Tibial nerve (tissue), 4 donors: ENCODE measurements around the gene SLC25A43. TPM values are rescaled to one million over a fixed set of nuclear protein-coding genes. Genes with fewer than 3 reads are reported as not detected.
"Not testable (repeated sequence)": the region's sequence is repeated elsewhere in the genome, so short reads cannot be mapped to it uniquely, and the experiment has no call there.

Source experiments
- DNase-seq, 2 donors: peaks; one replicate each; pipeline ENCODE4 v3.0.0-alpha.2; 2019; ENCODE audit warnings: low spot score in 2 of 2
- H3K27ac ChIP-seq, 4 donors: fragments of 200-600 bp; sonication (generic) in 3 of 4; one replicate each; pipeline ENCODE4 v1.5.1; 2017 to 2019; ENCODE audit warnings: mild to moderate bottlenecking in 1 of 4
- H3K27me3 ChIP-seq, 2 donors: fragments of 200-600 bp; sonication (generic) in 1 of 2; one replicate each; pipeline versions ENCODE4 v1.5.1 to v1.6.0; 2017 to 2019
- H3K36me3 ChIP-seq, 3 donors: fragments of 200-600 bp; sonication (generic); one replicate each; pipeline ENCODE4 v1.5.1; 2018 to 2019
- H3K4me1 ChIP-seq, 4 donors: fragments of 200-600 bp; sonication (generic) in 3 of 4; one replicate each; pipeline ENCODE4 v1.5.1; 2017 to 2019
- H3K4me3 ChIP-seq, 4 donors: fragments of 200-600 bp; sonication (generic) in 3 of 4; one replicate each; pipeline ENCODE4 v1.5.1; 2017 to 2019; ENCODE audit warnings: mild to moderate bottlenecking in 1 of 4, moderate library complexity in 1 of 4
- H3K9me3 ChIP-seq, 4 donors: fragments of 200-600 bp; sonication (generic) in 3 of 4; one replicate each; pipeline ENCODE4 v1.5.1; 2017 to 2019
- EP300 ChIP-seq, 2 donors: sonication (generic); formaldehyde crosslinking; IDR thresholded peaks; one replicate each; pipeline ENCODE4 v1.6.1; 2017; ENCODE audit warnings: antibody characterized with exemption in 2 of 2, mild to moderate bottlenecking in 1 of 2
- POLR2A ChIP-seq, 2 donors: fragments of 450-650 bp; IDR thresholded peaks; one replicate each; pipeline ENCODE4 v1.6.1; 2017; ENCODE audit warnings: antibody characterized with exemption in 2 of 2, mild to moderate bottlenecking in 2 of 2, moderate library complexity in 2 of 2
- WGBS, 2 donors: methylation state at CpG; one replicate each; pipeline ENCODE4 v1.1.5; 2018; 5-methylcytosine and 5-hydroxymethylcytosine counted together
- total RNA-seq, 4 donors: library from RNA; depleted of rRNA; stranded (reverse); fragments of >200 nt; gene quantifications; one replicate each; pipeline ENCODE4 v1.1.0, GENCODE V29; 2016
- TF ChIP-seq, protein P1 (sequence below), 5 experiments: fragments of 200-600 bp in 3 of 5; fragments of 450-650 bp in 2 of 5; sonication (generic) in 3 of 5; IDR thresholded peaks; one replicate each; pipeline ENCODE4 v1.5.1; 2016 to 2019; ENCODE audit warnings: antibody characterized with exemption in 5 of 5, mild to moderate bottlenecking in 3 of 5, moderate library complexity in 2 of 5

Gene SLC25A43
- total RNA-seq, 4 donors from 2014 or later = 37.8 to 46.8 (median 45.5) TPM

DNA sequence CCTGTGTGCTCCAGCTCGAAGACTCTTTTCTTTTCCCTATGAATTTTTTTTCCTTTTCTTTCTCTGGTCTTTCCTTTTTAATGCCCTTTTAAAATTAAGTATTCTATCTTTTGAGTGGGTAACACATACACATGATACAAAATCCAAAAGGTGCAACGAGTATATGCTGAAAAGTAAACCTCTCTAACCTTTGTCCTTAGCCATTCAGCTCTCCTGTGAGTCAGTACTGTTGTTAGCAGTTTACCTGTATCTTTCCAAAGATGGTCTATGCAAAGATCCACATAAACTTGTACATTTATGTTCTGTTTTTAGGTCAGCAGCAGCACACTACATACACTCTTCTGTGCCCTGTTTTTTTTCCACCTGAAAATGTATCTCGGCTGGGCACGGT lies 28.7 kb downstream of the SLC25A43 start:
- no peak overlapping the region for H3K4me3 ChIP-seq
- peaks cover 0 to 6% (median 0%) of the 10 kb centered on the region in 4 donors for H3K4me1 ChIP-seq
- H3K36me3 ChIP-seq = peaks cover 0 to 6% (median 0%) of the 10 kb centered on the region in 3 donors
- H3K27me3 ChIP-seq = no peaks in the 10 kb centered on the region
- DNase-seq = no peak
- H3K9me3 ChIP-seq = no peaks in the 10 kb centered on the region
- H3K27ac ChIP-seq = no peak overlapping the region
- TF ChIP-seq EP300 (IDR thresholded peaks at IDR 0.05) (no peak), POLR2A (IDR thresholded peaks at IDR 0.05) (no peak)
- TF ChIP-seq, protein P1, sequence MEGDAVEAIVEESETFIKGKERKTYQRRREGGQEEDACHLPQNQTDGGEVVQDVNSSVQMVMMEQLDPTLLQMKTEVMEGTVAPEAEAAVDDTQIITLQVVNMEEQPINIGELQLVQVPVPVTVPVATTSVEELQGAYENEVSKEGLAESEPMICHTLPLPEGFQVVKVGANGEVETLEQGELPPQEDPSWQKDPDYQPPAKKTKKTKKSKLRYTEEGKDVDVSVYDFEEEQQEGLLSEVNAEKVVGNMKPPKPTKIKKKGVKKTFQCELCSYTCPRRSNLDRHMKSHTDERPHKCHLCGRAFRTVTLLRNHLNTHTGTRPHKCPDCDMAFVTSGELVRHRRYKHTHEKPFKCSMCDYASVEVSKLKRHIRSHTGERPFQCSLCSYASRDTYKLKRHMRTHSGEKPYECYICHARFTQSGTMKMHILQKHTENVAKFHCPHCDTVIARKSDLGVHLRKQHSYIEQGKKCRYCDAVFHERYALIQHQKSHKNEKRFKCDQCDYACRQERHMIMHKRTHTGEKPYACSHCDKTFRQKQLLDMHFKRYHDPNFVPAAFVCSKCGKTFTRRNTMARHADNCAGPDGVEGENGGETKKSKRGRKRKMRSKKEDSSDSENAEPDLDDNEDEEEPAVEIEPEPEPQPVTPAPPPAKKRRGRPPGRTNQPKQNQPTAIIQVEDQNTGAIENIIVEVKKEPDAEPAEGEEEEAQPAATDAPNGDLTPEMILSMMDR (IDR thresholded peaks at IDR 0.05) = no peak
- 67 to 81% methylated on average over 4 of the region's 4 CpGs for WGBS, 2 donors

DNA sequence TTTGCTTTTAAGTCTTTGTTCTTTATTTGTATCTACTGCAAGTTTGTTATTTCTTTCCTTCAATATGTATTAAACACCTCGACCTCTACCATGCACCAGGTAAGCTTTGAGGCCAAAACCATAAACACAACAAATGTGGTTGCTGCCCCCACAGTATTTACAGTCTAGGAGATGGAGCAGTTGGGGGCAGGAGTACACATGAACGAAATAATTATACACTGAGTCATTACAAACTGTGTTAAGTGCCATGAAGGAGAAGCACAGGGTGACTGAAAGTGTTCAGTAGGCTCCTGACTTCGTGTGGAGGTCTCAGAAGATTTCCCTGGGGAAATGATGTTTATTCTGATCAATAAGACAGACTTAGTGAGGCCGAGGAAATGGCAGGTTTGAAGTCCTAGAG lies 30.3 kb downstream of the SLC25A43 start:
- no peak for DNase-seq

DNA sequence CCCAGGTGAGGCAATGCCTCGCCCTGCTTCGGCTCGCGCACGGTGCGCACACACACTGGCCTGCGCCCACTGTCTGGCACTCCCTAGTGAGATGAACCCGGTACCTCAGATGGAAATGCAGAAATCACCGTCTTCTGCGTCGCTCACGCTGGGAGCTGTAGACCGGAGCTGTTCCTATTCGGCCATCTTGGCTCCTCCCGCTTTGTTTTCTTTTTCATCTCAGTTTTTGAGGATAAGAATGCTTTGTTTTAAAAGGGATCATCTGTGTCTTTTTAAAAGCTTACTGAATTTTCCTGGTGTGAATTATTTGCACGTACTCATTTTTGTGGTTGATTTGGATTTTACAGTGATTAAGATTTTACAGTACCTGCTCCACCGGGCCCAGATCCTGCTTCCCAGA lies 42.2 kb downstream of the SLC25A43 start:
- H3K27ac ChIP-seq, H3K4me1 ChIP-seq, H3K4me3 ChIP-seq, DNase-seq, H3K36me3 ChIP-seq, H3K9me3 ChIP-seq, H3K27me3 ChIP-seq: not testable (repeated sequence)
- WGBS, 2 donors = 77 to 97% methylated on average over 5 to 12 of the region's 17 CpGs

More for the DNA sequence above, 30.3 kb downstream of the SLC25A43 start:
- Histone ChIP-seq H3K27me3 (no peaks in the 10 kb centered on the region), H3K27ac (no peak overlapping the region), H3K4me3 (no peak overlapping the region), H3K9me3 (no peaks in the 10 kb centered on the region), H3K36me3 (peaks cover 0 to 6% (median 0%) of the 10 kb centered on the region in 3 donors), H3K4me1 (peaks cover 0 to 6% (median 0%) of the 10 kb centered on the region in 4 donors)
- TF ChIP-seq POLR2A (IDR thresholded peaks at IDR 0.05) = no peak
- 46 to 68% methylated on average over 3 to 4 of the region's 4 CpGs for WGBS, 2 donors

DNA sequence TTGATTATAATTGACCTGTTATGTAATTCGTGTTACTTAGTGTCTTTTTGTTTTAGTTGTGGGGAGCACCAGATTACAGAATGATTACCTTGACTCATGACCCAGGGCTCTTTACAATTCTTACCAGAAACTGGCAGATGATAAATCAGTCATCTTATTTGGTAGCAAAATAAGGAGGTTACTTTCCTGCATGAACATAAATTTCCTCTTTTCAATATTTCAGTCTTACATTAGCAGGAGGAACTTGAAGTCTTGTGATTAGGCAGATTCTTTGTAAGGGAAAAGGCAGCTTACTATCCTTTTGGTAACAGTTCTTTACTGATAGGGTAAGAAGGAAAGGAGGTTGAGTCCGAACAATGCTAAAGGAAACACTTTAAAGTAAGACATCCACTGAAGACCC lies 43.1 kb downstream of the SLC25A43 start:
- H3K4me3 ChIP-seq = no peak overlapping the region
- TF ChIP-seq POLR2A (IDR thresholded peaks at IDR 0.05) (no peak), EP300 (IDR thresholded peaks at IDR 0.05) (no peak)
- TF ChIP-seq, protein P1 (IDR thresholded peaks at IDR 0.05) = no peak
- H3K4me1 ChIP-seq = no peaks in the 10 kb centered on the region
- WGBS, 2 donors = 61 to 82% methylated on average over 2 of the region's 2 CpGs
- DNase-seq = no peak
- no peaks in the 10 kb centered on the region for H3K27me3 ChIP-seq
- no peaks in the 10 kb centered on the region for H3K9me3 ChIP-seq
- H3K27ac ChIP-seq = no peak overlapping the region
- no peaks in the 10 kb centered on the region for H3K36me3 ChIP-seq

DNA sequence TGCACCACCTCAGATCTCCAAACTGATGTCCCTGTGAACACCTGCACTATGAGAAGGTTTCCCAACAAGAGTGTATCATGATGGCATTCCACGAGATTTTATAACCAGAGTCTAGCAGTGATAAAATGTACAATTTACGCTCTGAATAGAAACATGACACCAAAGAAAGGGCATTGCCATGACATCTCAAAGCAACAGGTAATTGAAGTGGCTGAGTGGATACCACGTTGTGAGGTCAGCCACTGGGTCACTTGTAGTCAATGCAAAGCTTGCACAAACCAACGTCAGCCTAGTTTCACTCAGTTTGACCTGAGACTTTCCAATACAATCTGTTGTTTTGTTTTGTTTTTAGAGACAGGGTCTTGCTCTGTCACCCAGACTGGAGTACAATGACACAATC lies 54.1 kb downstream of the SLC25A43 start:
- no peak overlapping the region for H3K4me3 ChIP-seq
- DNase-seq = no peak
- WGBS, 2 donors = 66 to 70% methylated on average over 4 of the region's 4 CpGs
- no peaks in the 10 kb centered on the region for H3K4me1 ChIP-seq
- TF ChIP-seq EP300 (IDR thresholded peaks at IDR 0.05) = no peak
- no peak for TF ChIP-seq POLR2A (IDR thresholded peaks at IDR 0.05)
- TF ChIP-seq, protein P1 (IDR thresholded peaks at IDR 0.05) = no peak
- peaks cover 0 to 18% (median 0%) of the 10 kb centered on the region in 3 donors for H3K36me3 ChIP-seq
- no peaks in the 10 kb centered on the region for H3K9me3 ChIP-seq
- H3K27ac ChIP-seq = no peak overlapping the region
- H3K27me3 ChIP-seq = no peaks in the 10 kb centered on the region

DNA sequence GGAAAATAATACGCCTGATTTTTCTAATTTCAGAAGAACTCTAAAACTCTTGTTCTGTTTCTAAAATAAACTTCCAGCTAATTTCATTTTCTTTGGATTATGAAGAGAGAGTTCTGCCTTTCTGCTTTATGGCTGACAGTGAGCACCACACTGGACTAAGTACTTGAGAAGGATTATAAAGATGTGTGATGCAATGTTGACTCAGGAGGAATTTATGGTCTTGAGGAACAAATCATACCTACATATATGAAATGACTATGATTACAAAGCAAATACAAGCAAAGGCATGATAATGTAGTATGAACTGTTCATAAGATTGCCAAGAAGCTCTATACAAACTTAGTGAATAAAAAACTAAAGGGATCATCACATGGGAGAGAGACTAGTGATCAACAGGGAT lies 56.1 kb downstream of the SLC25A43 start:
- DNase-seq = no peak
- no peaks in the 10 kb centered on the region for H3K9me3 ChIP-seq
- H3K4me1 ChIP-seq = no peaks in the 10 kb centered on the region
- H3K4me3 ChIP-seq = no peak overlapping the region
- TF ChIP-seq EP300 (IDR thresholded peaks at IDR 0.05) (no peak), POLR2A (IDR thresholded peaks at IDR 0.05) (no peak)
- no peaks in the 10 kb centered on the region for H3K27me3 ChIP-seq
- H3K27ac ChIP-seq = no peak overlapping the region
- 91 to 95% methylated on average over 1 of the region's 1 CpG for WGBS, 2 donors
- peaks cover 0 to 18% (median 0%) of the 10 kb centered on the region in 3 donors for H3K36me3 ChIP-seq

DNA sequence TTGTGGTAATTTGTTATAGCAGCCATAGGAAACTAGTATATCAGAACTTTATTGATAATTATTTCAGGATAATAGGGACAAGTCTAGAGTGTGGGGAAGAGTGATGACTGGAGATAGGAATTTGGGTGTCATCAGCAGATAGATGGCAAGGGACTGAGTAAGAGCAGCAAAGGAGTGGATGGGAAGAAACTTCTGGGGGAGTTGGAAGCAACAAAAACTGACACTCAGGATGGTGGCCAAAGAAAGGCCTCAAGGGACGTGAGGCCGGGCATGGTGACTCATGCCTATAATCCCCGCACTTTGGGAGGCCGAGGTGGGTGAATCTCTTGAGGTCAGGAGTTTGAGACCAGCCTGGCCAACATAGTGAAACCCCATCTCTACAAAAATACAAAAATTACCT lies 60.0 kb downstream of the SLC25A43 start:
- H3K36me3 ChIP-seq = no peaks in the 10 kb centered on the region
- H3K4me1 ChIP-seq = no peaks in the 10 kb centered on the region
- no peaks in the 10 kb centered on the region for H3K27me3 ChIP-seq
- TF ChIP-seq, protein P1 (IDR thresholded peaks at IDR 0.05) = no peak
- TF ChIP-seq POLR2A (IDR thresholded peaks at IDR 0.05) (no peak), EP300 (IDR thresholded peaks at IDR 0.05) (no peak)
- H3K4me3 ChIP-seq = no peak overlapping the region
- no peaks in the 10 kb centered on the region for H3K9me3 ChIP-seq
- WGBS, 2 donors = 78 to 89% methylated on average over 3 to 4 of the region's 4 CpGs
- no peak for DNase-seq
- no peak overlapping the region for H3K27ac ChIP-seq
